ENCODE measurements around the gene TMEM60. TPM values are rescaled to one million over a fixed set of nuclear protein-coding genes. Genes with fewer than 3 reads are reported as not detected.
"Not testable (repeated sequence)": the region's sequence is repeated elsewhere in the genome, so short reads cannot be mapped to it uniquely, and the experiment has no call there.

TMEM60 gene
- total RNA-seq, 6 donors from 2014 or later = 8.7 to 19.7 (median 19.1) TPM; not detected in 1

DNA sequence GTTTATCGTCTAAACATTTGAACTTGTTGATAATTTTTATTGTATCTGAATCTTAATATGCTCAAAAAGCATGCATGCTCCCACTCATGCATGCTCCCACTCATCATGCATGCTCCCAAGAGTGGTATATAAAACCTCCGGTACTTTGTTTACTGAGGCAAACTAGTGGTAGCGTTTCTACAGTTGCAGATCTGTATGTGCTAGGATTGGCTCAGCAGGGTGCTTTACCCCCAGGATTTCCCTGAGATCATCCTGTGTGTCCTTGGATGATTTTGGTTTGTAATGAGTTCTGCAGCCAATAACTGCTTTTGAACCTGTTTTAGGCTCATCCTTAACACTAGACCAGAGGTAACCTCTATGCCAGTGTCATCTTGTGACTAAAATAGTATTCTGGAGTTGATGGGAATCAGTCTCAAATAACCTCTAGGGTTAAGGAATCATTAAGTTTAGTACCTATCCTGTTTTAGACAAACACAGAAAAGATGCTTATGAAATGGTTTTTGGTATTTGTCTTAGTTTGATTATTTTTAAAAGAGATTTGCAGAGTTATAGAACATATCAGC is 40.8 kb upstream of the TMEM60 start:
- Histone ChIP-seq H3K27ac (no peak overlapping the region), H3K36me3 (no peaks in the 10 kb centered on the region), H3K4me3 (no peak overlapping the region), H3K9me3 (no peaks in the 10 kb centered on the region), H3K4me1 (peaks cover 4 to 14% (median 9%) of the 10 kb centered on the region in 4 donors), H3K27me3 (no peaks in the 10 kb centered on the region)
- WGBS, 2 donors = 74 to 82% methylated on average over 3 of the region's 3 CpGs
- ATAC-seq (ENCODE audit: low FRiP score in 2 of 2) (no peak), DNase-seq (no peak)
- TF ChIP-seq POLR2A (IDR thresholded peaks at IDR 0.05) (no peak), EP300 (IDR thresholded peaks at IDR 0.05) (no peak), POLR2AphosphoS5 (IDR thresholded peaks at IDR 0.05) (no peak)
- TF ChIP-seq, protein P1, sequence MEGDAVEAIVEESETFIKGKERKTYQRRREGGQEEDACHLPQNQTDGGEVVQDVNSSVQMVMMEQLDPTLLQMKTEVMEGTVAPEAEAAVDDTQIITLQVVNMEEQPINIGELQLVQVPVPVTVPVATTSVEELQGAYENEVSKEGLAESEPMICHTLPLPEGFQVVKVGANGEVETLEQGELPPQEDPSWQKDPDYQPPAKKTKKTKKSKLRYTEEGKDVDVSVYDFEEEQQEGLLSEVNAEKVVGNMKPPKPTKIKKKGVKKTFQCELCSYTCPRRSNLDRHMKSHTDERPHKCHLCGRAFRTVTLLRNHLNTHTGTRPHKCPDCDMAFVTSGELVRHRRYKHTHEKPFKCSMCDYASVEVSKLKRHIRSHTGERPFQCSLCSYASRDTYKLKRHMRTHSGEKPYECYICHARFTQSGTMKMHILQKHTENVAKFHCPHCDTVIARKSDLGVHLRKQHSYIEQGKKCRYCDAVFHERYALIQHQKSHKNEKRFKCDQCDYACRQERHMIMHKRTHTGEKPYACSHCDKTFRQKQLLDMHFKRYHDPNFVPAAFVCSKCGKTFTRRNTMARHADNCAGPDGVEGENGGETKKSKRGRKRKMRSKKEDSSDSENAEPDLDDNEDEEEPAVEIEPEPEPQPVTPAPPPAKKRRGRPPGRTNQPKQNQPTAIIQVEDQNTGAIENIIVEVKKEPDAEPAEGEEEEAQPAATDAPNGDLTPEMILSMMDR (IDR thresholded peaks at IDR 0.05) = no peak

DNA sequence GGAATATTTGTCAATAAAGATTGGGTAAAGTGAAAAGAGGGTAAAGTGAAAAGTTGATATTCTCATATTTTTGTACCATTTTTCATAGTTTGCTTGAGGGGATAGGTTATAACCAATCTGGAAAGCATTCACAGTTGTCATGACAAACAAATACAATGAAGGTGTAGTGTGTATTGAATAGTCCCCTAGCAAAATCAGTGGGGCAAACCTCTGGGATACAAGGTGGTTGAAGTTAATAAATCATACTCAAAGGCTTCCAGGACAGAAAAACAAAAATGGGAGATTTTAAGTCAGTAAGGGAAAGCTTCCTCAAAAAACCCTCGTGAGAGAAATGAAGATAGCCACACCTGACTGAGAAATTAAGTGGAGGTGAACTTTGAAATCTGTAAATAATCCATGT is 39.7 kb upstream of the TMEM60 start:
- Histone ChIP-seq H3K27me3 (no peaks in the 10 kb centered on the region), H3K4me1 (peaks cover 4 to 16% (median 9%) of the 10 kb centered on the region in 4 donors), H3K9me3 (no peaks in the 10 kb centered on the region), H3K36me3 (no peaks in the 10 kb centered on the region), H3K4me3 (no peak overlapping the region), H3K27ac (no peak overlapping the region)
- no peak for DNase-seq
- TF ChIP-seq POLR2AphosphoS5 (IDR thresholded peaks at IDR 0.05) (no peak), EP300 (IDR thresholded peaks at IDR 0.05) (no peak), POLR2A (IDR thresholded peaks at IDR 0.05) (no peak)
- TF ChIP-seq, protein P1 (IDR thresholded peaks at IDR 0.05) = no peak
- no peak for ATAC-seq (ENCODE audit: low FRiP score in 2 of 2)
- WGBS, 2 donors = 68 to 73% methylated on average over 1 of the region's 1 CpG

DNA sequence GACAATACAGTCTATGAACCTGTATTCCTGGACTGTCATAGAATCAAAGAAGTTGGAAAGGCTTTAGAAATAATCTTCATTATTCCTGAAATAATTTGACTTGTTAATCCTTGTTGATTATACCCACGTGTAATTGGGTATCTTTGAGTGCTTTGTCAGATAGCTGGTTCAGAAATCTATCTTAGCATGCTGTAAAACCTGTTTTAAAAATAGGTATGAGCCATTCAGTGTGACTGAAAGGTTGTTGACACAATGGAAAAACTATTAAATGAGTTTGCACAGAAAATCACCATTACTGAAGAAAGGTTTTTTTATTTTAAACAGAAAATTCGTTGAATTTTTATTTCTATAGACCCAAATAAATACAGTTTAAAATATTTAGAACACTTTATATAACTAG is 39.0 kb upstream of the TMEM60 start:
- ATAC-seq (ENCODE audit: low FRiP score in 2 of 2) (no peak), DNase-seq (no peak)
- Histone ChIP-seq H3K27me3 (no peaks in the 10 kb centered on the region), H3K4me1 (peaks cover 4 to 16% (median 9%) of the 10 kb centered on the region in 4 donors), H3K4me3 (no peak overlapping the region), H3K9me3 (no peaks in the 10 kb centered on the region), H3K36me3 (no peaks in the 10 kb centered on the region), H3K27ac (no peak overlapping the region)
- no peak for TF ChIP-seq POLR2AphosphoS5 (IDR thresholded peaks at IDR 0.05)
- no peak for TF ChIP-seq POLR2A (IDR thresholded peaks at IDR 0.05)
- TF ChIP-seq, protein P1 (IDR thresholded peaks at IDR 0.05) = no peak
- no peak for TF ChIP-seq EP300 (IDR thresholded peaks at IDR 0.05)
- 43 to 59% methylated on average over 2 of the region's 2 CpGs for WGBS, 2 donors

DNA sequence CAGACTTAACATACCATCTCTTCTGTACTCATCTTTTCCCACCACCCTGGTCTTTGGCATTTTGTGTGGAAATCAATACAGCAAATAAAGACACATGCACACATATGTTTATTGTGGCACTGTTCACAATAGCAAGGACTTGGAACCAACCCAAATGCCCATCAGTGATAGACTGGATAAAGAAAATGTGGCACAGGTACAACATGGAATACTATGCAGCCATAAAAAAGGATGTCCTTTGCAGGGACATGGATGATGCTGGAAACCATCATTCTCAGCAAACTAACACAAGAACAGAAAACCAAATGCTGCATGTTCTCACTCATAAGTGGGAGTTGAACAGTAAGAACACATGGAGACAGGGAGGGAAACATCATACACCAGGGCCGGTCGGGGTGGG is 38.2 kb upstream of the TMEM60 start:
- WGBS, 2 donors = 95 to 100% methylated on average over 2 of the region's 2 CpGs

DNA sequence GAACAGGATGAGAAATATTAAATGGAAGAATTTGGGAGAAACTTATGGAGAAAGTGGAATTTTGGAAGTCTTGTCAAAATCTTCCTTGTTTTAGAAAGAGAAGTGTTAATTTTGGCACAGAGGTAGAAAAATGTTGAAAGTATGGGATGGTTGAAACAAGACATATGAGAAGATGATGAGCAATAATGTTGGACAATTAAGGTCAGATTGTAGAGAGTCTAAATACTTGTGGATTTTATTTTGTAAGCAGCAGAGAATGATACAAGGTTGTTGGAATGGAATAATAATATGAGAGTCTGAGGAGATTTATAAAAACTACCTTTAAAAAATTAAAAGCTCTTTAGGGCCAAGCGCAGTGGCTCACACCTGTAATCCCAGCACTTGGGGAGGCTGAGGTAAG is 34.9 kb upstream of the TMEM60 start:
- Histone ChIP-seq H3K27ac (no peak overlapping the region), H3K27me3 (no peaks in the 10 kb centered on the region), H3K4me1 (peaks cover 4 to 16% (median 7%) of the 10 kb centered on the region in 4 donors), H3K9me3 (no peaks in the 10 kb centered on the region), H3K36me3 (no peaks in the 10 kb centered on the region), H3K4me3 (no peak overlapping the region)
- WGBS, 2 donors = 100% methylated on average over 1 of the region's 1 CpG
- DNase-seq (no peak), ATAC-seq (ENCODE audit: low FRiP score in 2 of 2) (no peak)
- TF ChIP-seq POLR2AphosphoS5 (IDR thresholded peaks at IDR 0.05) = no peak
- TF ChIP-seq, protein P1 (IDR thresholded peaks at IDR 0.05) = no peak
- no peak for TF ChIP-seq POLR2A (IDR thresholded peaks at IDR 0.05)
- no peak for TF ChIP-seq EP300 (IDR thresholded peaks at IDR 0.05)

More for the DNA sequence above, 38.2 kb upstream of the TMEM60 start:
- peaks cover 4 to 16% (median 9%) of the 10 kb centered on the region in 4 donors for H3K4me1 ChIP-seq
- H3K36me3 ChIP-seq; H3K27ac ChIP-seq; H3K4me3 ChIP-seq; DNase-seq; H3K9me3 ChIP-seq; ATAC-seq (ENCODE audit: low FRiP score in 2 of 2); H3K27me3 ChIP-seq: not testable (repeated sequence)
